HG02981 (cell line): ENCODE measurements around the gene ELN.

Experiments used
- ATAC-seq: cut with Tn5 transposase; IDR thresholded peaks from one replicate; pipeline ENCODE4 v1.9.1; 2021; ENCODE audit warnings: mild to moderate bottlenecking, moderate library complexity; ENCODE audit not compliant: unreplicated experiment

ELN gene

GRCh38 chr7:74059681-74060588 lies 32.0 kb downstream of the ELN start:
- no peak for ATAC-seq

DNA sequence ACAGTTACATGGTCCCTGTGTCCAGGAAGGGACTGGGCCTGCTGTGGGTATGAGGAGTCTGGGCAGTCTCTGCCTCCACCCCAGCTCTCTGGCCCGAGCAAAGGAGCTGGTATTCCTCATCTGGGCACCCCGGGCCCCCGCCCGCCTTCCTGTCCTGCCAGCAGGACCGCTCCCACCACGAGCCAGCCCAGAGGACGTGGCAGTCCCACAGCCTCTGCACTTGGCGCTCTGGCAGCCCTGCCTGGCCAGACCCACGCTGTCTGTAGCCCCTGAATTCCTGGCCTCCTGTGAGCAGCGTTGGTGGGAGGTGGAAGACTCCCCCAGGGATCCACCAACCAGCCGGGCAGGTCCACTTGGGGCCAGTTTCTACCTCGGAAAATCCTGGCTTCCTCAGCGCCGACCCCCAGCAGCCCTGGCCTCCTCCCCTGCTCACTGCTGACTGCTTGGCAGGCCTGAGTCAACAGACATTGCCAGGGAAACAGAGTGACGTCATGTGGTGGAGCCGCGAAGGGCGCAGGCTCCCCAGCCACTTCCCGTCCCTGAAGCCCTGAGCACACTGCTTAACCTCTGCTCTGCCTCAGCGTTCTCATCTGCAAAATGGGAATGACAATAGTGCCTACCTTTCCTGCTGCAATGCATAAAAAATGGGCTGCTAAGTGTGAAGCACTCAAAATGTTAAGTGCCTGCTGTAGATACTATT lies 34.0 kb downstream of the ELN start:
- no peak for ATAC-seq

- ATAC-seq, result no peak
Observed at GRCh38 chr7:74063223-74063641, 35.3 kb downstream of the ELN start.

DNA sequence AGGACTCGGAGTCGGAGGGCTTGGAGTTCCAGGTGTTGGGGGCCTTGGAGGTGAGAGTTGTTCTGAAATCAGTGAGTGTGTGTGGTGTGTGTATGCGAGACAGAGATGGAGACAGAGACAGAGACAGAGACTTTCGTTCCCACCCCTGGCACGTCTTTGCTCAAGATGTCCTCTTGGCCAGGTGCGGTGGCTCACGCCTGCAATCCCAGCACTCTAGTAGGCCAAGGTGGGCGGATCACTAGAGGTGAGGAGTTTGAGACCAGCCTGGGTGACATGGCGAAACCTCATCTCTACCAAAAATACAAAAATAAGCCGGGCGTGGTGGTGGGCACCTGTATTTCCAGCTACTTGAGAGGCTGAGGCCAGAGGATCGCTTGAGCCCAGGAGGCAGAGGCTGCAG lies 35.7 kb downstream of the ELN start:
- no peak for ATAC-seq

DNA sequence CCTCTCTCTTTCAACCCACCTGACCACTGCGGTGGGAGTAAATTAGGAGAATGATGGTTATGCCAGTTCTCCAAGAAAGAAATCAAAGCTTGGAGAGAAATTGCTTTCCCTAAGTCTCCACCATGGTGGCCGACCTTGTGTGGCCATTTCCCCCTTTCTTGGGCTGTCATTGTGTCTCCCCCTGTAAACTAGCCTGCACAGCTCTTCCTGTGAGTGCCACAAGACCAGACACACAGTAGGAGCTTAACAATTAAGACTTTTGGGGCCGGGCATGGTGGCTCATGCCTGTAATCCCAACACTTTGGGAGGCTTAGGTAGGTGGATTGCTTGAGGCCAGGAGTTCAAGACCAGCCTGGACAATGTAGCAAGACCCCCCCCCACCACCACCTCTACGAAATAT lies 36.7 kb downstream of the ELN start:
- ATAC-seq, result no peak

GRCh38 chr7:74066626-74067025 lies 38.7 kb downstream of the ELN start:
- no peak for ATAC-seq

- no peak for ATAC-seq
Observed at GRCh38 chr7:74068378-74069085, 40.6 kb downstream of the ELN start.

DNA sequence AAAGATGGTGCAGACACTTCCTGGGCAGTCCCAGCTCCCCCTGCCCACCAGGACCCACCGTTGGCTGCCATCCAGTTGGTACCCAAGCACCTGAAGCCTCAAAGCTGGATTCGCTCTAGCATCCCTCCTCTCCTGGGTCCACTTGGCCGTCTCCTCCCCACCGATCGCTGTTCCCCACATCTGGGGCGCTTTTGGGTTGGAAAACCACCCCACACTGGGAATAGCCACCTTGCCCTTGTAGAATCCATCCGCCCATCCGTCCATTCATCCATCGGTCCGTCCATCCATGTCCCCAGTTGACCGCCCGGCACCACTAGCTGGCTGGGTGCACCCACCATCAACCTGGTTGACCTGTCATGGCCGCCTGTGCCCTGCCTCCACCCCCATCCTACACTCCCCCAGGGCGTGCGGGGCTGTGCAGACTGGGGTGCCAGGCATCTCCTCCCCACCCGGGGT lies 41.1 kb downstream of the ELN start:
- ATAC-seq, result no peak

- ATAC-seq, result no peak
Observed at GRCh38 chr7:74069790-74070618, 42.0 kb downstream of the ELN start.

DNA sequence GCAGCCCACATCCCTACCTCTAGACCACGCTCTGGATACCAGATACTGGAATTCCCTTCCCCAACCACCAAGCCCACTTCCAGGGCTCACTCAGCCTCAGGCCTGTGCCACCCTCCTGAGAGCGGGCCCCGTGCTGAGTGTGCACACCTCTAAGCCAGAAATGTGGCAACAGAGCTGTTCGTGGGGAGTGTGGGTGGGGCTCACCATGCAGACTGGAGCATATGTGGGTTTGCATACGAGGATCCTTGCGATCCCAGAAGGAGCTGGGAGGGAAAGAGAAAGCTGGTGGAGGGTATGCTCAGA lies 42.6 kb downstream of the ELN start:
- no peak for ATAC-seq

DNA sequence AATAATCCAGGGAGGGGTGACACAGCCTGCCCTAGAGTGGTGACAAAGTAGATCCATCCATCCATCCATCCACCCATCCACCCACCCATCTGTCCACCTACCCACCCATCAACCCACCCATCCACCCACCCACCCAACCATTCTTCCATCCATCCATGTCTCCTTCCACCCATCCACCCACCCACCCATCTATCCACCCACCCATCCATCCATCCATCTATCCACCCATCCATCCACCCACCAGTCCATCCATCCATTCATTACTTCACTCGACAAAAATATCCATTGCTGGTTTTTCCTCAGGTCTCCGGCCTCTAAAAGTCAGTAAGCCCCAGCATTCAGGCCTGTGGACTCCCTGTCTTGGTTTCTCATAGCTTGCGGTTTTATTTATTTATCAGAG lies 43.1 kb downstream of the ELN start:
- ATAC-seq, result no peak

GRCh38 chr7:74074770-74075169 lies 46.8 kb downstream of the ELN start:
- no peak for ATAC-seq

DNA sequence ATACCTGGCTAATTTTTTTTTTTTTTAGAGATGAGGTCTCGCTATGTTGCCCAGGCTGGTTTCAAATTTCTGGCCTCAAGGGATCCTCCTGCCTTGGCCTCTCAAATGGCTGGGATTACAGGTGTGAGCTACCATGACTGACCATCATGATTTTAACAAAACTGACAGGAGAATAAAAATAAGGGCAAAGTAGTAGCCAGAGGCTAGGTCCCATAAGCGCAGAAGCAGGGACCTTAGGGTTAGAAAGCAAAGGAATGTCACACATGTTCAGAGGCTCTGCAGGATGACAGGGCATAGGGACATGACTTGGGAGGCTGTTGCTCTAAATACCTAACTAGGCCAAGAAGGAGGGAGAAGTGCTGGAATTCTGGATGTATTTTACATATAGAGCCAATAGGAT lies 50.5 kb downstream of the ELN start:
- ATAC-seq, result no peak

DNA sequence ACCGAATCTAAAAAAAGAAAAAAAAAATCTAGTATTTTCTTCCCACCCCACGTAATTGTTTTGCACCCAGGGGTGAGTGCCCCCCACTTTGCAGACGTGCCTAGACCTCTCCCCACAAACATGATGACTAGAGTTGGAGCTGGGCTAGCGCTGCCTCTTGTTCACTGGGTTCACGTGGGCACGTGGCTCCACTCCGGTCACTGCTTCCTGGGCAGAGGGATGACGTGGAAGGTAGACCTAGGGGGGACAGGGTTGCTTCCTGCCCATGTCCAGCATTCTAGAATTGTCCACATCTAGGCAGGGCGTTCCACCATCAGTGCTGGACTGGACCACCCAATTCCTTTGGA lies 54.8 kb downstream of the ELN start:
- no peak for ATAC-seq

- peak; percentile 67 for ATAC-seq
Observed at GRCh38 chr7:74083117-74083876, 55.3 kb downstream of the ELN start, which contains the start of gene LIMK1. Gene LIMK1, plus strand, starts transcription at chr7:74083804. Its CDS starts 187 bp downstream, at chr7:74083991.

GRCh38 chr7:74083928-74084721 lies 56.2 kb downstream of the ELN start:
- peak; percentile 51 for ATAC-seq

DNA sequence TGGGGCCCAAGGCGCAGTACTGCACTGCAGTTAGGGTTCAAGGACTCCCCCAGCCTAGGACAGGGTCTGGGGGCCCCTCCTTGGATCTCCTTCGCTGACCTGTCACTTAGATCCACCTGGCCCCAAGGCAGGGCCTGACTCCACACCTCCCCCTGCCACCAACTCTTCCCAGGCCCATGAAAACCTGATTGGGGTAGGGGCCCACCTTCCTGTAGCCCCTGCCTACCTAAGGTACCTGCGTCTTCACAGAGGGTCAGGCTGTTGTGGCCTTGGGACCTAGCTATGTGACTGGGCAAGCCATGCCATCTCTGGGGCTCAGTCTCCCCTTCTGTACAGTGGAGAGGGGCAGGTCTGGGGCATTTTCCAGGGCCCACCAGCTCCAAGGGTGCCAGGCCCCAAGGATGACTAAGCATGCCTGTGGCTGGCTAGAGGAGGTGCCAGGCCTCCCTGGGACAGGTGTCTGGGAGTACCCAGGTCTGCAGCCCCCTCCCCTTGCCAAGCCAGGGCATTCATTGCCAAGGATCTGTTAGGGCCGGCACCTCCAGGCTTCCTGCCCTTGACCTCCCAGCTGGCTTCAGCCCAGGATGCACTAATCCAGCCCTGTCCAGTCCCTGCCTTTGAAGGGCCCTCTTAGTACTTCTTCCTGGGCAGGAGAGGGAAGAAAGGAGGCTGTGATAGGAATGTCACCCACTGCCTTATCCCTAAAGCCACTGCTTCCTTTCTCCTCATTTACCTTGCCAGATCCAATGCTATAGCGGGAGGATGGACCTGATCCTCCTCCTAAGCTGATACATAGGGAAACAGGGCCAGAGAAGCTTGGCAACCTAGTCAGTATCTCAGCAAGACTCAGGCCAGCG lies 57.0 kb downstream of the ELN start:
- no peak for ATAC-seq

GRCh38 chr7:74087791-74088453 lies 59.9 kb downstream of the ELN start:
- ATAC-seq, result no peak
